Stimulated activated CD8-positive, alpha-beta memory T cell treated with anti-CD3 and anti-CD28 coated beads, Interleukin-15, amount 100 ng/mL, for 1 hour (primary cell): ENCODE data around the gene C1GALT1.
"Not testable (repeated sequence)": the region's sequence is repeated elsewhere in the genome, so short reads cannot be mapped to it uniquely, and the experiment has no call there.

Source experiments
- DNase-seq: peaks from one replicate; pipeline ENCODE4 v3.0.0-alpha.2; 2020; ENCODE audit warnings: low read depth

C1GALT1 gene

DNA sequence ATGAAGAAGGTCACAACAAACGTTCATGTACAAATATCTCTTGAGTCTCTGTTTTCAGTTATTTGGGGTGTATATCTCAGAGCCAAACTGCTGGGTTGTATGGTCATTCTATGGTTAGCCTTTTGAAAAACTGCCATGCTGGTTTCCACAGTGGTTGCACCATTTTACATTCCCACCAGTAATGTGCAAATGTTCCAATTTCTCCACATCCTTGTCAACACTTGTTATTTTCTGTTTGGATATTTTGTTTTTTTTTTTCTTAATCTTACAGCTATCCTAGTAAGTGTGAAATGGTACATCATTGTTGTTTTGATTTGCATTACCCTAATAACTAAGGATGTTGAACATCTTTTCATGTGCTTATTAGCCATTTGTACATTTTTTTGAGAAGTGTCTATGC, 13.0 kb upstream of the C1GALT1 start:
- no peak for DNase-seq

DNA sequence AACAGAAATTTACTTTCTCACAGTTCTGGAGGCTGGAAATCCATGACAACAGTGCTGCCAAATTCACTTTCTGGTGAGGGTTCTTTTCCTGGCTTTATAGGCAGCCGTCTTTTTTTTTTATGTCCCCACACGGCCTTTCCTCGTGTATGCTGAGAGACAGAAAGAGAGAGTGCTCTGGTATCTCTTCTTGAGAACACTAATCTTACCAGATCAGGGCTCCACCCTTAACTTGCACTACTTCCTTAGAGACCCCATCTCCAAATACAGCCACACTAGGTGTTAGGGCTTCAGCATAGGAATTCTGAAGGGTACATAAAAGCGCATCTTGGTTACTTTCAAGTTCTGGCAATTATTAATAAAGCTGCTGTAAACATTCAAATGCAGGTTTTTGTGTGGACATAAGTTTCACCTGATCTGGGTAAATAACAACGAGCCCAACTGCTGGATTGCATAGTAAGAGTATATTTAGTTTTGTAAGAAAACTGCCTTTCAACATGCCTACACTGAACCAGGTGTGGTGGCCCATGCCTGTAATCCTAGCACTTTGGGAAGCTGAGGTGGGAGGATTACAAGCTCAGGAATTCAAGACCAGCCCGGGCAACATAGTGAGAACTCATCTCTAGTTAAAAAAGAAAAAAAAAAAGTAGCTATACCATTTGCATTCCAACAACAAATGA, 8.2 kb upstream of the C1GALT1 start:
- DNase-seq, result no peak

DNA sequence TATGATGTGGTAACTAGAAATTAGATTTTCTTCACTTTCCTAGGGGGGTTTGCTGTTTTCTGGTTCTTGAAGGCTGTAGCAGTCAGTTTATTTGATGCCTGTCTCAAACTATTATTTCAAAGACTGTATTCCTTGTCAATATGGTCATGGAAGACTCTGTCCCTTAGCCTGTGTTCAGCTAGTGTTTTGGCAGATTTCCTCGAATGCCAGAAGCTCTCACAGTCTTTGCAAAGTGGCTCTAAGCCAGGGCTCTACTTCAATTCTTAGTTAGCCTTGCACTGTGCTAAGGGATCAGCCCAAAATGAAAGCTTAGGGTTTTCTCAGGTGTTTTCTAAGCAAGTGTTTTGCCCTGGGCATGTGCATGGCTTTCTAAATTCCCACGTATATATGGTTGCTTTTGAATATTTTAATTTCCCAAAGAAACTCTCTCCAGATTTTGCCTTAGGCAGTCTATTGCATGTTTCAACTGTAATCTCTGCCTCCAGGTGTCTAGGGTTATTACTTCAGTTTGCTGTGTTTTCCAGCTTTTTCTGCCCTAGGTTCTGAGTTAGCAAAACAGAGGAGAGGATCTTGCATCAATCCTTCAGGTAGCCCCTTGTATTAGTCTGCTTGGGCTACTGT, 7.2 kb upstream of the C1GALT1 start:
- no peak for DNase-seq

DNA sequence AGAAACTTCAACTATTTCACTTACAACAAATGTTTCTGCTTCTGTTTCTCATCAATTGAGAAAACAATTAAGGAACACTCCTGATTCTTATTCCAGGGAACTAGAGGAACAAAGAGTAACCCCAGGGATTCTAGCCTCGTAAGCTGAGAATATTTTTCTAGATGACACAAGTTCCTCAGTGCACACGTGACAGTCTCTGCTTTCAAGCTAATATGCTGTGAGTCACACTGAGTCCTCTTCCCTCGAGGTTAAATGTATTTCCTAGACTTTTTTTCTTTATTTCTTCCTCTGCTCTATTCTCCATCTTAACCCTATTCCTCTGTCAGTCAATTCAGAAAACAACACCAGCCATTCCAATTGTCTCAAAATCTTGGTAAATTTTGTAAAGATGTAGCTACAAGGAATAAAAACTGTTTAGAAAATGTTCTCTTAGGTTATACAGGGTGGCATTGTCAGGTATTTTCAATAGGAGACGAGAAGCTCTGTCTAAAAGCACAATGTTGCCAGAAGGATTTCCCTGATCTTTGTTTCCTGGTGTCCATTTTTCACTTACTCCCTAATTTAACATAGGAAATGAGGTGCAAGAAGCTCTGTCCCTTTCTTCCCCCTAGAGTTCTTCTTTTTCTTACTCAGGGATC, 5.8 kb upstream of the C1GALT1 start:
- DNase-seq, result no peak

DNA sequence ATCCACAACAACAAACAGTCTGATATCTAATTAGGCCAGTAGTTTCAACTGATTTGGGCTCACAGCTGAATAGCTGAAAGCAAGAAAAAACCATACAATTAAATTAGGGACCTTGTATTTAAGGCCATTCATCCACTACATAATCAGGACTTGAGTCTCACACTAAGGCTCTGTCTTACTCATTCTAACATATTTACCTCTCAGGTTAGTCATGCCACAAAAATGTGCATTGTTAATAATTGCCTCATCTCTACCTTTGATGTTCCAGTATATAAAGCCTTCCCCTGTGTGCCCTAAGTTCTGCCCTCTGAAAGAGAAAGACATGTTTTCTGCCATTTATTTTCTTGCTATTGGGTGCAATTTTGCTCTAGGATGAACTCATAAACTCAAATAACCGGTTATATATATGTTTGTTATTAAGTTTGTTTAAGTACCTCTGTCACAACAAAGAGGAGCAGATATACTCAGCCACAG, 5.3 kb upstream of the C1GALT1 start:
- no peak for DNase-seq

DNA sequence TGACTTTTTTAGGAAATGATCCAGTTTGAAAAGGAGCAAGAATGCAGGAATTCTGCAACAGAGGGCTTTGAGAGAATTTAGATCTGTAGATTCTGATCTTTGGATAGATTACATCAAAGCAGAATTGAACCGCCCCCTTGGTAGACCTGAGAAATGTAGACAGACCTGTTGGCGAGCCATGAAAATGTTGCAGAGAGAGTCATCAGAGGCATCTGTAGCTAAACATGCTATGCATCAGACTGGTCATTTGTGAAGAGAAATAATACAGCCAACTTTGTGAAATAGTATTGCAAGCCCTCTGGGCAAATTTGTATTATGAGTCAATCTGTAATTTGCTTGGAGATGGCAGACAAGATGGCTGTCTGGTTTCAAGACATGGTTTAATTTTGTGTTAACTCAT, 4.3 kb upstream of the C1GALT1 start:
- no peak for DNase-seq

DNA sequence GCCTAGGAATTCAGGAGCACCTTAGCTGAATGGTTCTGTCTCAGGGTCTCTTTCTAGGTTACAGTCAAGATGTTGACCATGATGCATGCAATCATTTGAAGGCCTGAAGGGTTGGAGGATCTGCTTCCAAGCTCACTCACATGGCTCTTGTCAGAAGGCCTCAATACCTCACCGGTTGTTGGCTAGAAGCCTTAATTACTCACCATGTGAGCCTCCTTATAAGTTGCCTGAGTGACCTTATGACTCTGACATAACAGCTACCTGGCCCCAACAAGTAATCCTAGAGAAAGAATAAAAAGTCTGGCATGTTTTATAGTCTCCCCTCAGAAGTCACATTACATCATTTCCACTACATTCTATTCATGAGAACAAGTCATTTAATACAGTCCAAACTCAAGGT, 3.4 kb upstream of the C1GALT1 start:
- DNase-seq, result no peak

DNA sequence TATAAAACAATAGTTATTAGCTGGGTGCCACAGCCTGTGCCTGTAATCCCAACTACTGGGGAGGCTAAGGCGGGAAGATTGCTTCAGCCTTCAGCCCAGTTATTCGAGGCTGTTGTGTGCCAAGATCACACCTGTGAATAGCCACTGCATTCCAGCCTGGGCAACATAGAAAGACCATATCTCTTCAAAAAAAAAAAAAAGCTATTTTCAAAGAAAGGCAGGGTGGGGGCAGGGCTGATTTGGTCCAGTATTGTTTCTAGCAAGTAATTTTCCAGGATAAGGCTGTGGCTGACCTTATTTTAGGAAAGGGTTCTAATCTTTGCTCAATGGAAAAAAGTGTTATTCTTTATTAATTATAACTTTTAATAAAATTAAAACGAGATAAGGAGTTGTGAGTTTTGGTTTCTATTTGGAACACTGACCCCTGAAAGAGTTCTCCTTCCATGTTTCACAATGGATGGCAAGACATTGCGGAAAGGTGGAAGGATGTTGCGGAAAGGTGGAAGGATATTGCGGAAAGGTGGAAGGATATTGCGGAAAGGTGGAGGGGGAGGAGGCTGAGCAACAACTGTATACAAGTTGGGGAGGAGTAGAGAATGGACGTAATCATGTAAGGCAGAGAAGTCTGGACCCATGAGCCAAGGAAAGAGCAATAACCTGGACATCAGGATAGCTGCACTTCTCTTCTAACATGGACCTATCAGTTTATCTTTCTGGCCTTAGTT, 1.5 kb upstream of the C1GALT1 start:
- no peak for DNase-seq

DNA sequence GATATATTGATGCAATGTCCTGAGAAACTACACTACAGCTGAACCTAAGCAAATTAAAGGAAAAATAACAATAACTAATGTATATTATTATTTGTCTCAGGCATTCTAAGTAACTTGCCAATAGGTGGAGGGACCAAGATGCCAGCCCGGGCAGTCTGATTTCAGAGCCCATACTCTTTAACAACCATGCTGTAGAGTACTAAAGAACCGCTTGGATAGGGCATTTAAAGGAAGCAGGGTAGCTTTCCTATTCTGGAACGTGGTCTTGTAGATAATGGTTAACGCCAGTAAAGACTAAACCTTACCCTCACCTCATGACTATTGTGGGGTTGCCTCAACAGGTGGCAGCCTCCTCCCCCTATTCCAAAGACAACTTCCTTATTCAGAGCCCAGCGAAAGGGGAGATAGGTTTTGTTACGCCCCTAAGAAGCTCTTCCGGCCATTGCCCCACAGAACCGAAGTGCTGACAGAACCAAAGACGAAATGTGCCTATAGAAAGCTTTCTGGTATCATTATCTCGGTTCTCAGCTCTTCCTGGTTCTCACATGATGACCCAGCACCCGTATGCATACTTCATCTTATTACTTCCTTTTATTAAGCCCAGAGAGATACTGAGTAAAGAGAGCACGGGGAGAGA, 707 bp upstream of the C1GALT1 start:
- peak; percentile 14 for DNase-seq

DNA sequence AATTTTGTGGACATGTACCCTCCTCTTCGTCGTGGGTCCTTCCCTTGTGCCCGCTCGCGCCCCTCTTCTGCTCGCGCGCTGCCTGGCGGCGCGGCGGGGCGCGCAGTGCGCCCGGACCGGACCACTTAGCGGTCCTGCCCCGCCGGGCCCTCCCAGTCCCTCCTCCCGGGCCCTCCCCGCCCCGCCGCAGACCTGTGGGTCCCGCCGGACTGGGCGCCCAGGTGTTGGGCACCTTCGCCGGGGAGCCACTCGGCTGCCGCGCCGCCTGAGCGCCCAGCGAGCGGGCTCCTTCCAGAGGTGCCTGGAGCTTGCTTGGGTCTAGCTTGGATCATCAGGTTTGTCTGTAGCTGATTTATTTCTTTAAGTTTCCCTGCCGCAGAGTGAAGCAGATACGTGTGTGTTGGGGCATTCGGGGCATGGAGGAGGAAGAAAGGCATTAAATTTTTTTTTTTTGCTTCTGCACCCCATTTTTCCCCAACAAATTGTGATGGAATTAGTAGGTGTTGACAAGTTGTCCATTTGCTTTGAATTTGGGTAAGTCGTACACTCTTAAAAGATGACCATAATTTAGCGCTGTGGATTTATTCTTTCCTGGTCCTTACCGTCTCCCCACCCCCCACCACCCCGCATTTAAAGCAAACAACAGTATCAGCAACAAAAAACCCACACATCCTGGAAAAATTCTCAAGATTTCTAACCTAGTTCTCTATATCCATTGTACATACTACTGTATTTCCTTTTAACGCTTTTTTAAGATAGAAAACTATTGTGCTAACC, 905 bp downstream of the C1GALT1 start:
- peak; percentile 22 for DNase-seq

DNA sequence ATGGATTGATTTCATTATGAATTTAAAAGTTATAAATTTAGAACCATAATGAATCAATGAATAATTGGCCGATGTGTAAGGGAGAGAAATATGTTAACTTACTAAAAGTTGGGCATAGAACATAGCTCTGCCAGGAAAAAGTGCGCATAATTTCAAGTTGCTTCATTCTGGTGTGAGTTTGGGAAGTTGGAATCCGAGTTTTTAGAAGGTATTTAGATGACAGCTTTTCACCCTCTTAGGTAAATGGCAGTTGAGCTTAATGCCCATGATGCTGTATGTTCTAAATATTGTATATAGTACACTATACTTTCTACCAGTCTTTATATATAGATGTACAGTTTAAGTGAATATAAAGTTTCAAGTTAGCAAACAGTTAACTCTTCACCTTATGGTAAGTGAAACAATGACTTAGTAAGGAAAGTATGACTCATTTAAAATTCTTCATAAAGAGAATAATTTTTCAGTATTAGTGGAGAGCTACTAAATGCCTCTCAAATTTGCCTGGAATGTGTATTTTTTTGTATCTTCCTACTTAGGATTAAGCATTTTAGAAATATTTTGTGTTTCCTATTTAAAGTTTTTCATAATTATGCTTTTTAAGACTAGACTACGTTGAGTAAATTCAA, 1.6 kb downstream of the C1GALT1 start:
- DNase-seq, result no peak

DNA sequence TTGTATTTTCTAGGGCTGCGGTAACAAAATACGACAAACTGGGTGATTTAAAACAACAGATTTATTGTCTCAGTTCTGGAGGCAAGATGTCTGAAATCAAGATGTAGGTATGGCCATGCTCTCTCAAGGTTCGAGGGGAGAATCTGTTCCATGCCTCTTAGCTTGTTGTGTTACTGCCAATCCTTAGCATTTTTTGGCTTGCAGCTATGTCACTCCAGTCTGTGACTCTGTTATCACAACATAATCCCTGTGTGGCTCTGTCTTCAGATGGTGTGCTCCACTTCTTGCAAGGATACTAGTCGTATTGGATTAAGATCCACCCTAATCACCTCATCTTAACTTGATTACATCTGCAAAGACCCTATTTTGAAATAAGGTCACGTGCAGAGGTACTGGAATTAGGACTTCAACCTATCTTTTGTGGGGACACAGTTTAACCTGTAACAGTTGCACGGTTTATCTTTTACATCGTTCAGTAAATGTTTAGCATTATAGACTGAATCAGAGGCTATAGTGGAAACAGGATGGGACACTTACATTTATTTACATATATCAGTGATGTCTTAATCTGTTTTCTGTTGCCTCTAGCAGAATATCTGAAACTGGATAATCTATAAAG, 3.1 kb downstream of the C1GALT1 start:
- no peak for DNase-seq

DNA sequence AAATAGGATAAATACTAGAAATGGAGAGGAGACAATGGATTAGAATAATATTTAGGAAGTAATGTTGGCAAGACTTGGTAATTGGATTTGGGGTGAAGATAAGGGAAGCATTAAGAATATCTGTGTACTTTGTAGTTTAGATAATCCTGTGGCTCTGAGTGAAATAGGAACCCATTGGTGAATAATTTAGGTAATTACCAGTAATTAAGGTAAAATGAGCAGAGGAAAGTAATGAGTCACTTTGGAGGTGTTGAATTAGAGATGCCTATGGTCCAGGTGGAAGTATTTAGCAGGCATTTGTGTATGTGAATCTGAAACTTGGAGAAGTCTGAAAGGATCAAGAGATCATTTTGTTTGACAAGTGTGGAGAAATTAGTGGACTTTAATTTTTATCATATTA, 5.7 kb downstream of the C1GALT1 start:
- DNase-seq, result no peak

DNA sequence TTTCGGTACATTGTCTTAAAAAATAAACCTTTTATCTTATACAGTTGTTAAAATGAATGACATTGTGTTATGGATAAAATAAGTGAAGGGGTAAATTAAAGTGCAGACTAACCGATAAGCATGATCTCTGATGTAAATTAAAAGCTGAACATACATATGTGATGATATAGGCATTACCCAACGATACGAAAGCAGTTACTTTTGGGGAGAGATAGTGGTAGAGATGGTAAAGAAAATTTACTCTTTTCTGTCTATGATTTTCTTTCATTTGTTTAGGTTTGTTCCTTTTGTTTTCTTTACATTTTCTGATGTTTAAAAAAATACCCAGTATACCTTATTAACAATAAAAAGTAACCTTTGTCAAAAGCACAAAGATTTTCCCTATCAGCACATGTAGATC, 6.4 kb downstream of the C1GALT1 start:
- no peak for DNase-seq

DNA sequence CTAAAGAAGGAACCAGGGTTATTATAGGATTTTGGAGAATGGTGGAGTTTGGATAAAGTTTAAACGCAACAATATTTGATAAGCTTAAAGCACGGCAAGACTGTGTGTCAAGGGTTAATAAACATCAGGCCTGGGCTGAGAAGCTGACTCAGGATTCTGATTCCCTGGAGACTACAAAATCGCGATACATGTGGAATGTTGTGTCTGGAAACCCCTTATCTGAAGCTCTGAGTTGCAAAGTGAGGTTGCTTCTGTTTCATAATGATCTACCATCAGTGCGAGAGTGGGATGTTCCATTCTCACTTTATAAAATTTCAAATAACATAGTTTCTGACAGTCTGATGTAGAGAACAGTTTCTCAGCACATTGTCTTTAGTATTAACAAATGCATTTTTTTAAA, 7.8 kb downstream of the C1GALT1 start:
- no peak for DNase-seq

DNA sequence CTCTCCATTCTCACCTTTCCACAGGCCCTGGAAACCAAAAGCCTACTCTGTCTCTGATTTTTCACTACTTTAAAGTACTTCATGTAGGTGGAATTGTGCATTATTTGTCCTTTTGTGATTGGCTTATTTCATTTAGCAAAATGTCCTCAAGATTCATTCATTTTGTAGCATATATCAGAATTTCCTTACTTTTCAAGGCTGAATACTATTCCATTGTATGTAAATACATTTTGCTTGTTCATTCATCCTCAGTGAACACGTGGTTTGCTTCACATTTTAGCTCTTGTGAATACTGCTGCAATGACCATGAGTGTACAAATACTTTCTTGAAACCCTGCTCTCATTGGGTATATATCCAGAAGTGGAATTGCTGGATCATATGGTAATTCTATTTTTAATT, 8.8 kb downstream of the C1GALT1 start:
- no peak for DNase-seq

DNA sequence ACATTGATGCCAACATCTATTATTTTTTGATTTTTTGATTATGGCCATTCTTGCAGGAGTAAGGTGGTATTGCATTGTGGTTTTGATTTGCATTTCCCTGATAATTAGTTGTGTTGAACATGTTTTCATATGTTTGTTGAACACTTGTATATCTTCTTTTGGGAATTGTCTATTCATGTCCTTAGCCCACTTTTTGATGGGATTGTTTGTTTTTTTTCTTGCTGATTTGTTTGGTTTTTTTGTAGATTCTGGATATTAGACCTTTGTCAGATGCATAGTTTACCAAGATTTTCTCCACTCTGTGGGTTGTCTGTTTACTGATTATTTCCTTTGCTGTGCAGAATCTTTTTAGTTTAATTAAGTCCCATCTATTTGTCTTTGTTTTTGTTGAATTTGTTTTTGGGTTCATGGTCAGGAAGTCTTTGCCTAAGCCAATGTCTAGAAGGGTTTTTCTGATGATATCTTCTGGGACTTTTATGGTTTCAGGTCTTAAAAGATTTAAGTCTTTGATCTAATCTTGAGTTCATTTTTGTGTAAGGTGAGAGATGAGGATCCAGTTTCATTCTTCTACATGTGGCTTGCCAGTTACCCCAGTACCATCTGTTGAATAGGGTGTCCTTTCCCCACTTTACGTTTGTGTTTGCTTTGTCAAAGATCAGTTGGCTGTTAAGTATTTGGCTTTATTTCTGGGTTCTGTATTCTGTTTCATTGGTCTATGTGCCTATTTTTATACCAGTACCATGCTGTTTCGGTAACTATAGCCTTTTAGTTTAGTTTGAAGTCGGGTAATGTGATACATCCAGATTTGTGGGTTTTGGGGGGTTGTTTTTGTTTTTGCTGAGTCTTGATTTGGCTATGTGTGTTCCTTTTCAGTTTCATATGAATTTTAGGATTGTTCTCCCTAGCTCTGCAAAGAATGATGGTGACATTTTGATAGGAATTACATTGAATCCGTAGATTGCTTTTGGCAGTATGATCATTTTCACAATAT, 10.7 kb downstream of the C1GALT1 start:
- DNase-seq, result not testable (repeated sequence)

DNA sequence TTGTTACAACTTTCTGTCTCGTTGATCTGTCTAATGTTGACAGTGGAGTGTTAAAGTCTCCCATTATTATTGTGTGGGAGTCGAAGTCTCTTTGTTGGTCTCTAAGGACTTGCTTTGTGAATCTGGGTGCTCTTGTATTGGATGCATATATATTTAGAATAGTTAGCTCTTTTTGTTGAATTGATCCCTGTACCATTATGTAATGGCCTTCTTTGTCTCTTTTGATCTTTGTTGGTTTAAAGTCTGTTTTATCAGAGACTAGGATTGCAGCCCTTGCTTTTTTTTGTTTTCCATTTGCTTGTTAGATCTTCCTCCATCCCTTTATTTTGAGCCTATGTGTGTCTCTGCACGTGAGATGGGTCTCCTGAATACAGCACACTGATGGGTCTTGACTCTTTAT, 17.2 kb downstream of the C1GALT1 start:
- DNase-seq, result not testable (repeated sequence)

DNA sequence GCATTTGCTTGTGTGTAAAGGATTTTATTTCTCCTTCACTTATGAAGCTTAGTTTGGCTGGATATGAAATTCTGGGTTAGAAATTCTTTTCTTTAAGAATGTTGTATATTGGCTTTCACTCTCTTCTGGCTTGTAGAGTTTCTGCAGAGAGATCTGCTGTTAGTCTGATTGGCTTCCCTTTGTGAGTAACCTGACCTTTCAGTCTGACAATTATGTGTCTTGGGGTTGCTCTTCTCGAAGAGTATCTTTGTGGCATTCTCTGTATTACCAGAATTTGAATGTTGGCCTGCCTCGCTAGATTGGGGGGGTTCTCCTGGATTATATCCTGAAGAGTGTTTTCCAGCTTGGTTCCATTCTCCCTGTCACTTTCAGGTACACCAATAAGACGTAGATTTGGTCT, 17.9 kb downstream of the C1GALT1 start:
- not testable (repeated sequence) for DNase-seq
